Suprapubic skin (tissue), 3 donors: ENCODE measurements around the gene POLR3A.
"Not testable (repeated sequence)": the region's sequence is repeated elsewhere in the genome, so short reads cannot be mapped to it uniquely, and the experiment has no call there.

ENCODE experiments used
- CTCF ChIP-seq, 2 donors: fragments of 200-600 bp in 1 of 2; fragments of 450-650 bp in 1 of 2; sonication (generic) in 1 of 2; IDR thresholded peaks; one replicate each; pipeline ENCODE4 v1.5.1; 2016 to 2019; ENCODE audit warnings: antibody characterized with exemption in 2 of 2, mild to moderate bottlenecking in 1 of 2, moderate library complexity in 1 of 2
- EP300 ChIP-seq: sonication (generic); formaldehyde crosslinking; IDR thresholded peaks from one replicate; pipeline ENCODE4 v1.6.1; 2017; ENCODE audit warnings: antibody characterized with exemption
- POLR2A ChIP-seq, 2 donors: fragments of 450-650 bp; IDR thresholded peaks; one replicate each; pipeline ENCODE4 v1.6.1; 2017; ENCODE audit warnings: antibody characterized with exemption in 2 of 2, mild to moderate bottlenecking in 2 of 2, moderate library complexity in 2 of 2

GRCh38 chr10:78070064-78070463, 40.7 kb upstream of the POLR3A start:
- TF ChIP-seq POLR2A (IDR thresholded peaks at IDR 0.05); CTCF (IDR thresholded peaks at IDR 0.05); EP300: not testable (repeated sequence)
